ENCODE results near the gene RNF112. TPM values are rescaled to one million over a fixed set of nuclear protein-coding genes. Genes with fewer than 3 reads are reported as not detected.

RNF112 gene
- total RNA-seq, 1 donor from 2014 or later, result 0.86 TPM

- Mint-ChIP-seq H3K27me3 (ENCODE audit: insufficient read depth, low read depth) (peaks cover 11% of the 10 kb centered on the region), H3K4me1 (peaks cover 34% of the 10 kb centered on the region), H3K36me3 (peaks cover 32% of the 10 kb centered on the region), H3K27ac (no peak overlapping the region), H3K4me3 (no peak overlapping the region), H3K9me3 (no peaks in the 10 kb centered on the region)
- H3K27ac ChIP-seq, result no peak overlapping the region
- peaks cover 19% of the 10 kb centered on the region for H3K4me1 ChIP-seq
- DNase-seq (ENCODE audit: low spot score), result no peak
- no peaks in the 10 kb centered on the region for H3K9me3 ChIP-seq (ENCODE audit: low read depth)
- TF ChIP-seq EZH2phosphoT487 (IDR thresholded peaks at IDR 0.05) (no peak), EZH2 (IDR thresholded peaks at IDR 0.05) (no peak)
- TF ChIP-seq, protein P1, sequence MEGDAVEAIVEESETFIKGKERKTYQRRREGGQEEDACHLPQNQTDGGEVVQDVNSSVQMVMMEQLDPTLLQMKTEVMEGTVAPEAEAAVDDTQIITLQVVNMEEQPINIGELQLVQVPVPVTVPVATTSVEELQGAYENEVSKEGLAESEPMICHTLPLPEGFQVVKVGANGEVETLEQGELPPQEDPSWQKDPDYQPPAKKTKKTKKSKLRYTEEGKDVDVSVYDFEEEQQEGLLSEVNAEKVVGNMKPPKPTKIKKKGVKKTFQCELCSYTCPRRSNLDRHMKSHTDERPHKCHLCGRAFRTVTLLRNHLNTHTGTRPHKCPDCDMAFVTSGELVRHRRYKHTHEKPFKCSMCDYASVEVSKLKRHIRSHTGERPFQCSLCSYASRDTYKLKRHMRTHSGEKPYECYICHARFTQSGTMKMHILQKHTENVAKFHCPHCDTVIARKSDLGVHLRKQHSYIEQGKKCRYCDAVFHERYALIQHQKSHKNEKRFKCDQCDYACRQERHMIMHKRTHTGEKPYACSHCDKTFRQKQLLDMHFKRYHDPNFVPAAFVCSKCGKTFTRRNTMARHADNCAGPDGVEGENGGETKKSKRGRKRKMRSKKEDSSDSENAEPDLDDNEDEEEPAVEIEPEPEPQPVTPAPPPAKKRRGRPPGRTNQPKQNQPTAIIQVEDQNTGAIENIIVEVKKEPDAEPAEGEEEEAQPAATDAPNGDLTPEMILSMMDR (IDR thresholded peaks at IDR 0.05), result no peak
- peaks cover 30% of the 10 kb centered on the region for H4K20me1 ChIP-seq (ENCODE audit: low read depth)
- peaks cover 31% of the 10 kb centered on the region for H3K79me2 ChIP-seq (ENCODE audit: low read depth)
- no peaks in the 10 kb centered on the region for H3K27me3 ChIP-seq
- H3K9ac ChIP-seq, result no peak overlapping the region
- no peak overlapping the region for H2AFZ ChIP-seq (replicated peaks)
- peaks cover 4% of the 10 kb centered on the region for H3K36me3 ChIP-seq
- no peak overlapping the region for H3K4me3 ChIP-seq
- H3F3A ChIP-seq (ENCODE audit: low read depth), result peaks cover 24% of the 10 kb centered on the region
- H3K4me2 ChIP-seq, result no peak overlapping the region
These were observed 28.2 kb upstream of the RNF112 start for GRCh38 chr17:19382531-19383444.

DNA sequence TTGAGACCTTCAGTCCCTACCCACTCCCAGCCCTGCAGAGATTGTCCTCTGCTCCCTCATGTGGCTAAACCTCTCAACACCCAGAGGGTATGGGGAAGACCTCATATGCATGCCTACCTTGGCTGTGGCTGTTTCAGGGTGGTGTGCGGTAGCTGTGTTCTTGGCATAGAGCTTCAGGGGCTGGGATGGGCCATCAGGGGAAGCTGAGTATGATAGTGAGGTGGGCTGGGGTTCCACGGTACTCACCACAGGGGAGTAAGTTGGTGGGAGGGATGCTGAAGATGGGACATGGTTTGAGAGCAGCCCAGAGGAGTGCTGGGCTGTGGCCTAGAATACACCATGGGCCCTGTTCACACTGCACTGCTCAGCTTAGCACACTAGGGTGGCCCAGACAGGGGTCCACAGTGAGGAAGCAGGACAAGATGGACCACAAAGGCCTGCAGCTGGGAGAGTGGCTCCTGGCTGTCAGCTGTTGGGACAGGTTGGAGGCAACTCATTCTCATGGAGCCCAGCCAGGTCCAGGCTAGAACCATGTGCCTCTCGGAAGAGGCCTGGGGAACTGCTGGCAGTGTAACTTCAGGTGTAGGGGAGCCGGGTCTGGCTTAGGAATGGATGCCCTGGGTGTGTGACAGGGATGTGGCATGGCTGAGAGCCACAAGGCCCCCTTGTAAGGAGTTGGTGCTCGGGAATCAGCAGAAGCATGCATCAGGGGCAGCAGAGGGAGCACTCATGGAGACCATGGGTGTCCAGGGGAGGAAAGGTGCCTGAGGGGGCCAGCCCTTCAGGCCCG, 27.2 kb upstream of the RNF112 start:
- Histone ChIP-seq H3K27ac (no peak overlapping the region), H2AFZ (replicated peaks) (no peak overlapping the region), H3K9me3 (ENCODE audit: low read depth) (no peaks in the 10 kb centered on the region), H4K20me1 (ENCODE audit: low read depth) (peaks cover 28% of the 10 kb centered on the region), H3K79me2 (ENCODE audit: low read depth) (peaks cover 27% of the 10 kb centered on the region), H3K4me2 (no peak overlapping the region), H3K9ac (no peak overlapping the region), H3K4me1 (peaks cover 21% of the 10 kb centered on the region), H3K4me3 (no peak overlapping the region), H3K36me3 (peaks cover 4% of the 10 kb centered on the region), H3F3A (ENCODE audit: low read depth) (peaks cover 22% of the 10 kb centered on the region), H3K27me3 (no peaks in the 10 kb centered on the region)
- peaks cover 11% of the 10 kb centered on the region for H3K27me3 Mint-ChIP-seq (ENCODE audit: insufficient read depth, low read depth)
- no peak overlapping the region for H3K4me3 Mint-ChIP-seq
- TF ChIP-seq EZH2 (IDR thresholded peaks at IDR 0.05), result no peak
- TF ChIP-seq EZH2phosphoT487 (IDR thresholded peaks at IDR 0.05), result no peak
- TF ChIP-seq, protein P1 (IDR thresholded peaks at IDR 0.05), result no peak
- H3K36me3 Mint-ChIP-seq, result peaks cover 32% of the 10 kb centered on the region
- H3K9me3 Mint-ChIP-seq, result no peaks in the 10 kb centered on the region
- no peak for DNase-seq (ENCODE audit: low spot score)
- peaks cover 39% of the 10 kb centered on the region for H3K4me1 Mint-ChIP-seq
- no peak overlapping the region for H3K27ac Mint-ChIP-seq

- no peak overlapping the region for H3K4me2 ChIP-seq
- H3K27ac ChIP-seq, result no peak overlapping the region
- no peak overlapping the region for H3K4me3 ChIP-seq
- peaks cover 17% of the 10 kb centered on the region for H3K79me2 ChIP-seq (ENCODE audit: low read depth)
- H3K27me3 ChIP-seq, result no peaks in the 10 kb centered on the region
- peaks cover 7% of the 10 kb centered on the region for H3K27me3 Mint-ChIP-seq (ENCODE audit: insufficient read depth, low read depth)
- peaks cover 3% of the 10 kb centered on the region for H3K36me3 ChIP-seq
- no peak overlapping the region for H3K4me3 Mint-ChIP-seq
- H3K4me1 ChIP-seq, result peaks cover 17% of the 10 kb centered on the region
- no peak overlapping the region for H2AFZ ChIP-seq (replicated peaks)
- peaks cover 33% of the 10 kb centered on the region for H3K4me1 Mint-ChIP-seq
- no peaks in the 10 kb centered on the region for H3K9me3 ChIP-seq (ENCODE audit: low read depth)
- no peak for TF ChIP-seq EZH2phosphoT487 (IDR thresholded peaks at IDR 0.05)
- TF ChIP-seq, protein P1 (IDR thresholded peaks at IDR 0.05), result no peak
- no peak for TF ChIP-seq EZH2 (IDR thresholded peaks at IDR 0.05)
- peak overlapping the region; percentile 98 for H3K27ac Mint-ChIP-seq
- H3K9me3 Mint-ChIP-seq, result no peaks in the 10 kb centered on the region
- DNase-seq (ENCODE audit: low spot score), result no peak
- H3K9ac ChIP-seq, result no peak overlapping the region
- peaks cover 25% of the 10 kb centered on the region for H3K36me3 Mint-ChIP-seq
- H3F3A ChIP-seq (ENCODE audit: low read depth), result peaks cover 22% of the 10 kb centered on the region
- peaks cover 18% of the 10 kb centered on the region for H4K20me1 ChIP-seq (ENCODE audit: low read depth)
These were observed 26.2 kb upstream of the RNF112 start for GRCh38 chr17:19384723-19385391.
